Subcutaneous adipose tissue (tissue), 4 donors: Measurements from ENCODE around the gene EMD. TPM values are rescaled to one million over a fixed set of nuclear protein-coding genes. Genes with fewer than 3 reads are reported as not detected.

Experiments
- CTCF ChIP-seq: fragments of 450-650 bp; IDR thresholded peaks from one replicate; pipeline ENCODE4 v1.5.1; 2016; ENCODE audit warnings: low read depth, mild to moderate bottlenecking, control low read depth, antibody characterized with exemption, moderate library complexity
- small RNA-seq: library from RNA; depleted of rRNA; stranded (forward); fragments of <200 nt; gene quantifications from one replicate; pipeline ENCODE3, GENCODE V24; 2016
- total RNA-seq, 4 donors: library from RNA; depleted of rRNA; stranded (reverse); fragments of >200 nt; gene quantifications; one replicate each; pipeline ENCODE4 v1.1.0, GENCODE V29; 2016

The EMD gene
- total RNA-seq, 4 donors from 2014 or later = 27.6 to 37.9 (median 30.2) TPM

GRCh38 chrX:154430479-154430878 is 51.4 kb downstream of the EMD start:
- no peak for TF ChIP-seq CTCF

- TF ChIP-seq CTCF = no peak
Measured at GRCh38 chrX:154430916-154431315, 51.8 kb downstream of the EMD start.

Small RNA genes lying within 50 kb of the gene (small RNA-seq; reads per million reads assigned to genes)
- not detected for gene SNORA70

Other genes starting within 250 kb of the EMD start
- gene OPN1LW, start 235.1 kb upstream of the EMD start, total RNA-seq = not detected
- gene OPN1MW, start 196.7 kb upstream of the EMD start, total RNA-seq = not detected
- gene OPN1MW2, start 159.5 kb upstream of the EMD start, total RNA-seq = not detected
- gene OPN1MW3, start 121.7 kb upstream of the EMD start, total RNA-seq = not detected
- not detected for gene TEX28, start 84.2 kb upstream of the EMD start, total RNA-seq
- under 1 TPM in 2 of 4 donors, not detected in 2; 0.34 to 0.66 TPM for gene TKTL1, start 83.5 kb upstream of the EMD start, total RNA-seq
- gene FLNA, start 4.7 kb upstream of the EMD start, total RNA-seq = 1,000 to 10,000 TPM in 1 of 4 donors, 100 to 1,000 TPM in 3; 462 to 1,045 (median 723) TPM
- gene RPL10, start 19.1 kb downstream of the EMD start, total RNA-seq = 1,000 to 10,000 TPM; 3,672 to 6,817 (median 5,466) TPM
- gene DNASE1L1, start 30.0 kb downstream of the EMD start, total RNA-seq = 10 to 100 TPM; 22.2 to 42.8 (median 38.0) TPM
- gene TAFAZZIN, start 32.2 kb downstream of the EMD start, total RNA-seq = 100 to 1,000 TPM in 1 of 4 donors, 10 to 100 TPM in 3; 23.5 to 102 (median 40.7) TPM
- 10 to 100 TPM; 33.6 to 94.5 (median 43.9) TPM for gene ATP6AP1, start 49.4 kb downstream of the EMD start, total RNA-seq
- 10 to 100 TPM; 45.3 to 89.7 (median 61.6) TPM for gene GDI1, start 57.9 kb downstream of the EMD start, total RNA-seq
- gene FAM50A, start 64.8 kb downstream of the EMD start, total RNA-seq = 100 to 1,000 TPM in 2 of 4 donors, 10 to 100 TPM in 2; 37.3 to 104 (median 78.3) TPM
- gene PLXNA3, start 79.0 kb downstream of the EMD start, total RNA-seq = 10 to 100 TPM in 3 of 4 donors, 1 to 10 TPM in 1; 5.6 to 17.9 (median 11.6) TPM
- 10 to 100 TPM in 3 of 4 donors, 1 to 10 TPM in 1; 5.7 to 17.0 (median 14.9) TPM for gene LAGE3, start 100.0 kb downstream of the EMD start, total RNA-seq
- gene UBL4A, start 107.3 kb downstream of the EMD start, total RNA-seq = 10 to 100 TPM; 26.7 to 32.6 (median 30.1) TPM
- gene SLC10A3, start 111.3 kb downstream of the EMD start, total RNA-seq = 10 to 100 TPM in 3 of 4 donors, 1 to 10 TPM in 1; 8.2 to 18.3 (median 15.9) TPM
- gene FAM3A, start 136.9 kb downstream of the EMD start, total RNA-seq = 10 to 100 TPM; 10.1 to 49.7 (median 38.3) TPM
- gene G6PD, start 167.6 kb downstream of the EMD start, total RNA-seq = 10 to 100 TPM; 37.2 to 90.6 (median 46.5) TPM
- 10 to 100 TPM in 2 of 4 donors, 1 to 10 TPM in 2; 8.5 to 19.0 (median 11.4) TPM for gene IKBKG, start 168.3 kb downstream of the EMD start, total RNA-seq
- not detected for gene CTAG1A, start 205.8 kb downstream of the EMD start, total RNA-seq
- not detected for gene CTAG1B, start 240.0 kb downstream of the EMD start, total RNA-seq